BLaER1 treated with 17β-estradiol and CSF1 and Interleukin-3, amounts not matched to agents 10 nM and 100 nM (cell line): ENCODE measurements around the gene C10orf143.

Experiments
- H3K27ac ChIP-seq, 11 experiments: shearing (Covaris generic); formaldehyde crosslinking; 2 replicates each; pipeline ENCODE4 v1.8.1; 2022
- H3K27me3 ChIP-seq, 11 experiments: shearing (Covaris generic); formaldehyde crosslinking; 2 replicates each; pipeline ENCODE4 v1.8.1; 2022
- H3K36me3 ChIP-seq, 11 experiments: shearing (Covaris generic); formaldehyde crosslinking; 2 replicates each; pipeline ENCODE4 v1.8.1; 2022
- H3K4me1 ChIP-seq, 10 experiments: shearing (Covaris generic); formaldehyde crosslinking; 2 replicates each; pipeline ENCODE4 v1.8.1; 2022
- H3K4me2 ChIP-seq, 11 experiments: shearing (Covaris generic); formaldehyde crosslinking; 2 replicates each; pipeline ENCODE4 v1.8.1; 2022
- H3K4me3 ChIP-seq, 10 experiments: shearing (Covaris generic); formaldehyde crosslinking; 2 replicates each; pipeline ENCODE4 v1.8.1; 2022
- H3K9ac ChIP-seq, 11 experiments: shearing (Covaris generic); formaldehyde crosslinking; 2 replicates each; pipeline ENCODE4 v1.8.1; 2022
- H3K9me3 ChIP-seq, 11 experiments: shearing (Covaris generic); formaldehyde crosslinking; replicated peaks in 1 of 11; 2 replicates each; pipeline ENCODE4 v1.8.1; 2022
- H4K20me1 ChIP-seq, 11 experiments: shearing (Covaris generic); formaldehyde crosslinking; 2 replicates each; pipeline ENCODE4 v1.8.1; 2022
- Cebpa-rat ChIP-seq, 11 experiments: shearing (Covaris generic); IDR thresholded peaks; 2 replicates each; pipeline ENCODE4 v1.8.1; 2022

The C10orf143 gene

DNA sequence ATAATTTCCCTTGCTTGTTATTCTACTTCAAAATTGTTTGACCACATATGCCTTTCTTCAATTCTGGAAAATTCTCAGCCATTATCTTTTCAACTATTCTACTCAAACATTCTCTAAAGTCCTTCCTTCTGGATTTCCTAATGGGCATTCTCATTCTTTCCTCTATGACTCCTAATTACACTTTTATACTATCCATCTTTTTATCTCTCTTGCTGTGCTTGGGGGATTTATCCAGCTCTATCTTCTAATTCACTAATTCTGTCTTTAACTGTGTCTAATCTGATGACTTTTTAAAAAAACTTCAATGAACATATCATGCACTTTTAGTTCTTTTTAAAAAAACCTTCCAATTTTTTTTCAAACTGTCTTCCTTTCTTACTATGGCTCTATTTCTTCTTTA is 38.4 kb downstream of the C10orf143 start:
- no peak for TF ChIP-seq Cebpa-rat (IDR thresholded peaks at IDR 0.05)
- Histone ChIP-seq H3K27me3 (no peaks in the 10 kb centered on the region), H3K9me3 (peaks cover 35 to 55% (median 45%) of the 10 kb centered on the region in 11 experiments), H4K20me1 (no peaks in the 10 kb centered on the region), H3K36me3 (peaks cover 0 to 35% (median 18%) of the 10 kb centered on the region in 11 experiments; a peak in 14 of 22 replicates), H3K27ac (no peak overlapping the region), H3K4me1 (peaks cover 7 to 37% (median 19%) of the 10 kb centered on the region in 10 experiments; a peak in 18 of 20 replicates), H3K4me3 (no peak overlapping the region), H3K9ac (no peak overlapping the region), H3K4me2 (no peak overlapping the region)

GRCh38 chr10:130067893-130068292 is 42.7 kb downstream of the C10orf143 start:
- H3K27ac ChIP-seq: peak overlapping the region in 3 of 11 experiments; percentile 4 to 67 (median 41); a peak in 3 of 22 replicates
- H3K4me1 ChIP-seq: peaks cover 7 to 63% (median 40%) of the 10 kb centered on the region in 10 experiments; a peak in 19 of 20 replicates
- H3K9ac ChIP-seq: 0 out of 22 replicates have a peak overlapping the region, but pooled peaks of 1 of the 11 experiments have one; percentile 38
- 0 out of 20 replicates have a peak overlapping the region, but pooled peaks of 1 of the 10 experiments have one; percentile 6 for H3K4me3 ChIP-seq
- H3K4me2 ChIP-seq: peak overlapping the region; percentile 31 to 94 (median 73); a peak in 20 of 22 replicates
- no peak for TF ChIP-seq Cebpa-rat (IDR thresholded peaks at IDR 0.05)
- H3K36me3 ChIP-seq: peaks cover 0 to 15% (median 8%) of the 10 kb centered on the region in 11 experiments; a peak in 7 of 22 replicates
- no peaks in the 10 kb centered on the region for H3K27me3 ChIP-seq
- no peaks in the 10 kb centered on the region for H4K20me1 ChIP-seq
- peaks cover 19 to 43% (median 27%) of the 10 kb centered on the region in 11 experiments for H3K9me3 ChIP-seq

DNA sequence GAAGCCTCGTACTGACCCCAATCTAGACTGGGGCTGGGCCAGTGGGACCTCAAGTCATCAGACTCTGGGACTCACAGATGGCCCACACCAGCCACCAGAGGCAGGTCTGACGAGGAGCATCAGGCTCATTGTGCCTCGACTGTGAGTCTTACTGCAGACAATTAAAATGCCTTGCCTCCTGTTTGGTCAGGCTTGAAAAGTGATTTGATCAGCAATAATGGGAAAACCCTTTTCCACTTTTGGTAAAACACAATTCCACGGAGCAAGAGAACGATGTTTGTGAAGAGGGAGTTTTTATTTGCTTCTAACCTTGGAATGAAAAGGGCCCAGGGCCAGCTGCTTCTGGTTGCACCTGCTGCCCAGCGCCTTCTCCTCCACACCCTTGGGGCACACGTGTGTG is 43.9 kb downstream of the C10orf143 start:
- H3K27me3 ChIP-seq: no peaks in the 10 kb centered on the region
- no peaks in the 10 kb centered on the region for H4K20me1 ChIP-seq
- peak overlapping the region in 3 of 11 experiments; percentile 4 to 67 (median 16); a peak in 3 of 22 replicates for H3K27ac ChIP-seq
- peaks cover 11 to 35% (median 19%) of the 10 kb centered on the region in 11 experiments for H3K9me3 ChIP-seq
- peak overlapping the region in 10 of 11 experiments; percentile 3 to 94 (median 76); a peak in 19 of 22 replicates for H3K4me2 ChIP-seq
- H3K36me3 ChIP-seq: peaks cover 0 to 10% (median 3%) of the 10 kb centered on the region in 11 experiments; a peak in 2 of 22 replicates
- H3K4me3 ChIP-seq: peak overlapping the region in 1 of 10 experiments; percentile 31; a peak in 2 of 20 replicates
- peaks cover 7 to 74% (median 51%) of the 10 kb centered on the region in 10 experiments; a peak in 19 of 20 replicates for H3K4me1 ChIP-seq
- peak overlapping the region in 2 of 11 experiments; percentile 22 to 38; a peak in 2 of 22 replicates for H3K9ac ChIP-seq
- TF ChIP-seq Cebpa-rat (IDR thresholded peaks at IDR 0.05): no peak

GRCh38 chr10:130065251-130065650 is 45.4 kb downstream of the C10orf143 start:
- Histone ChIP-seq H4K20me1 (no peaks in the 10 kb centered on the region), H3K4me3 (no peak overlapping the region), H3K36me3 (peaks cover 0 to 10% (median 0%) of the 10 kb centered on the region in 11 experiments; a peak in 2 of 22 replicates), H3K9ac (no peak overlapping the region), H3K4me1 (peaks cover 7 to 89% (median 64%) of the 10 kb centered on the region in 10 experiments; a peak in 19 of 20 replicates), H3K4me2 (peak overlapping the region in 8 of 11 experiments; percentile 58 to 94 (median 81); a peak in 14 of 22 replicates), H3K27me3 (peaks cover 0 to 7% (median 0%) of the 10 kb centered on the region in 11 experiments; a peak in 1 of 22 replicates), H3K9me3 (peaks cover 0 to 21% (median 13%) of the 10 kb centered on the region in 11 experiments; a peak in 14 of 22 replicates), H3K27ac (peak overlapping the region in 3 of 11 experiments; percentile 15 to 28 (median 20); a peak in 3 of 22 replicates)
- no peak for TF ChIP-seq Cebpa-rat (IDR thresholded peaks at IDR 0.05)

DNA sequence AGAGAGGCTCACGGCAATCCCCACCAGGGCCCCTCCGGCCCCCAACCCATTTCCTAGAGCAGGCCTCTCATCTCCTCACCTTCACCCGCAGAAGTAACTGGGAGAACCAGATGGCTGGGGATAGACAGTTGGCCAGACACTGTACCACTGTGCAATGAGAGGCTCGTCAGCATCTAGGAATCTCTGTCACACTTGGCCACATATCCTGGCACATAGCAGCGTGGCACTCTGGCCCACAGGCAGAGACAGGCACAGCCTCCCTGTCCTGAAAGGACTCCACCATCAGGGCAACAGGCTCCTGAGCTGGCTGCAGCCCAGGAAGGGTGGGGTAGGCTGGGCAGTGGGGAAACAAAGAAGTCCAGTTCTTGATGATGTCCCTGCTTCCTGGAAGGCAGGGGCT is 45.8 kb downstream of the C10orf143 start:
- H3K36me3 ChIP-seq: peaks cover 0 to 10% (median 0%) of the 10 kb centered on the region in 11 experiments; a peak in 2 of 22 replicates
- H3K9ac ChIP-seq: no peak overlapping the region
- peaks cover 7 to 94% (median 69%) of the 10 kb centered on the region in 10 experiments; a peak in 19 of 20 replicates for H3K4me1 ChIP-seq
- peaks cover 0 to 20% (median 13%) of the 10 kb centered on the region in 11 experiments; a peak in 14 of 22 replicates for H3K9me3 ChIP-seq
- H3K27ac ChIP-seq: peak overlapping the region in 3 of 11 experiments; percentile 15 to 28 (median 20); a peak in 4 of 22 replicates
- H3K27me3 ChIP-seq: peaks cover 0 to 12% (median 0%) of the 10 kb centered on the region in 11 experiments; a peak in 2 of 22 replicates
- no peaks in the 10 kb centered on the region for H4K20me1 ChIP-seq
- no peak for TF ChIP-seq Cebpa-rat (IDR thresholded peaks at IDR 0.05)
- peak overlapping the region in 8 of 11 experiments; percentile 58 to 94 (median 81); a peak in 13 of 22 replicates for H3K4me2 ChIP-seq
- no peak overlapping the region for H3K4me3 ChIP-seq

DNA sequence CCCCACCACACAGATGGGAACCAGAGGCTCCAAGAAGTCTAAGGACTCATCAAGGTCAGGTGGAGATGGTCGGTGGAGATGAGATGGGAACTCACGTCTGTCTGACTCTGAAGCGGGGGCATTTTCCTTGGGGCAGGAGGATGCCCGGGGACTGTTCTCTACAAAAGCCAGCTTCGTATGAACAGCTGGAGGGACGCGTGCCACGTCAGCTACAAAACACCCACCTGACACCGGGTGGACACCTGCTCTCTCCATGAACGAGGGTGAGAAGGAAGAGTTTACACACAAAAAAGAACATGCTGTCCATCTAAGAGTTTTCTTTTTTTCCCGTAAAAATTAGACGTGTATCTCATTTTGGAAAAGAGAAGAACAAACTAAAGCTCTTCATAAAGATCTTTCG is 47.7 kb downstream of the C10orf143 start:
- no peak overlapping the region for H3K27ac ChIP-seq
- H4K20me1 ChIP-seq: no peaks in the 10 kb centered on the region
- peaks cover 7 to 99% (median 82%) of the 10 kb centered on the region in 10 experiments; a peak in 19 of 20 replicates for H3K4me1 ChIP-seq
- peaks cover 0 to 10% (median 0%) of the 10 kb centered on the region in 11 experiments; a peak in 2 of 22 replicates for H3K36me3 ChIP-seq
- H3K9me3 ChIP-seq: peaks cover 0 to 20% (median 13%) of the 10 kb centered on the region in 11 experiments; a peak in 14 of 22 replicates
- H3K4me2 ChIP-seq: peak overlapping the region in 6 of 11 experiments; percentile 19 to 91 (median 50); a peak in 8 of 22 replicates
- no peak overlapping the region for H3K9ac ChIP-seq
- no peak for TF ChIP-seq Cebpa-rat (IDR thresholded peaks at IDR 0.05)
- no peak overlapping the region for H3K4me3 ChIP-seq
- peaks cover 0 to 15% (median 0%) of the 10 kb centered on the region in 11 experiments; a peak in 2 of 22 replicates for H3K27me3 ChIP-seq

DNA sequence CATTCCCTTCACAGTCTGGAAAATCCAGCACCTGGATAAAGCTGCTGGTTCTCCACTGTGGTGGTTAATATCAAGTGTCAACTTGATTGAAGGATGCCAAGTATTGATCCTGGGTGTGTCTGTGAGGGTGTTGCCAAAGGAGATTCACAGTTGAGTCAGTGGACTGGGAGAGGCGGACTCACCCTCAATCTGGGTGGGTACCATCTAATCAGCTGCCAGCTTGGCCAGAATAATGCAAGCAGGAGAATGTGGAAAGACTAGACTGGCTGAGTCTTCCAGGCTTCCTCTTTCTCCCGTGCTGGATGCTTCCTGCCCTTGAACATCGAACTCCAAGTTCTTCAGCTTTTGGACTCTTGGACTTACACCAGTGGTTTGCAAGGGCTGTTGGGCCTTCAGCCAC is 48.4 kb downstream of the C10orf143 start:
- peaks cover 0 to 20% (median 14%) of the 10 kb centered on the region in 11 experiments; a peak in 16 of 22 replicates for H3K9me3 ChIP-seq
- no peaks in the 10 kb centered on the region for H4K20me1 ChIP-seq
- H3K27ac ChIP-seq: peak overlapping the region in 1 of 11 experiments; percentile 39; a peak in 2 of 22 replicates
- H3K27me3 ChIP-seq: peaks cover 0 to 15% (median 0%) of the 10 kb centered on the region in 11 experiments; a peak in 2 of 22 replicates
- peak overlapping the region in 7 of 11 experiments; percentile 21 to 91 (median 59); a peak in 13 of 22 replicates for H3K4me2 ChIP-seq
- no peak overlapping the region for H3K4me3 ChIP-seq
- H3K36me3 ChIP-seq: peaks cover 0 to 10% (median 0%) of the 10 kb centered on the region in 11 experiments; a peak in 2 of 22 replicates
- H3K9ac ChIP-seq: no peak overlapping the region
- H3K4me1 ChIP-seq: peaks cover 0 to 99% (median 82%) of the 10 kb centered on the region in 10 experiments; a peak in 18 of 20 replicates
- TF ChIP-seq Cebpa-rat (IDR thresholded peaks at IDR 0.05): no peak

DNA sequence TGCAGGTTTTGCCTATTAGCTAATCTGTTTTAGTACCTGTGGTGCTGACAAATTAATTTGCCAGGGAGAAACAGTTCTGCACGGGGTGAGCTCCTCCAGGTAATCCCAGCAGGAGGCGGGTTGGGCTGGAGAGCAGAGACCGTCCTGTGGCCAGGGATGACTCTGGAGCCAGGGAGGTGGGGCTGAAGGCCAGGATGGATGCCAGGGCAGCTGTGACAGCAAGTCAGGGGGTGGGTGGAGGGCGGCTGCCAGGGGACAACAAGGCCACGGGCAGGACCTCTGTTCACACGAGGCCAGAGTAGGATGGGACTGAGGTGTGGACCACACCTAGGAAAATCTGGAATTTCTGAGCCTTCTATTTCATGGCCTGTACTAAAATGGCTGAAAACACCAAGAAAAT is 48.9 kb downstream of the C10orf143 start:
- Histone ChIP-seq H3K27me3 (peaks cover 0 to 15% (median 0%) of the 10 kb centered on the region in 11 experiments; a peak in 2 of 22 replicates), H3K4me1 (peaks cover 0 to 99% (median 82%) of the 10 kb centered on the region in 10 experiments; a peak in 18 of 20 replicates), H3K9me3 (peaks cover 2 to 24% (median 18%) of the 10 kb centered on the region in 11 experiments; a peak in 19 of 22 replicates), H3K27ac (peak overlapping the region in 4 of 11 experiments; percentile 23 to 58 (median 38); a peak in 6 of 22 replicates), H3K4me3 (no peak overlapping the region), H3K36me3 (peaks cover 0 to 10% (median 0%) of the 10 kb centered on the region in 11 experiments; a peak in 2 of 22 replicates), H3K4me2 (peak overlapping the region in 8 of 11 experiments; percentile 21 to 91 (median 48); a peak in 13 of 22 replicates), H3K9ac (no peak overlapping the region), H4K20me1 (no peaks in the 10 kb centered on the region)
- no peak for TF ChIP-seq Cebpa-rat (IDR thresholded peaks at IDR 0.05)
